Endothelial cell (in vitro differentiated cells): ENCODE data around the gene UGT2A1. TPM values are rescaled to one million over a fixed set of nuclear protein-coding genes. Genes with fewer than 3 reads are reported as not detected.
"Not testable (repeated sequence)": the region's sequence is repeated elsewhere in the genome, so short reads cannot be mapped to it uniquely, and the experiment has no call there.

Experiments
- DNase-seq: peaks from one replicate; pipeline ENCODE4 v3.0.0; 2021; ENCODE audit warnings: low spot score
- H3K27ac Mint-ChIP-seq: one replicate; pipeline ENCODE4 v1.8.0; 2021; ENCODE audit warnings: mixed read lengths, inconsistent platforms; ENCODE audit not compliant: unreplicated experiment
- H3K27me3 Mint-ChIP-seq: one replicate; pipeline ENCODE4 v1.8.0; 2021; ENCODE audit warnings: mild to moderate bottlenecking, moderate library complexity, mixed read lengths, inconsistent platforms; ENCODE audit not compliant: unreplicated experiment
- H3K36me3 Mint-ChIP-seq: one replicate; pipeline ENCODE4 v1.8.0; 2021; ENCODE audit warnings: mild to moderate bottlenecking, low read depth, mixed read lengths, inconsistent platforms; ENCODE audit not compliant: unreplicated experiment
- H3K4me1 Mint-ChIP-seq: one replicate; pipeline ENCODE4 v1.8.0; 2021; ENCODE audit warnings: mild to moderate bottlenecking, mixed read lengths, inconsistent platforms; ENCODE audit not compliant: unreplicated experiment
- H3K4me3 Mint-ChIP-seq: one replicate; pipeline ENCODE4 v1.8.0; 2021; ENCODE audit warnings: mild to moderate bottlenecking, mixed read lengths, inconsistent platforms; ENCODE audit not compliant: unreplicated experiment
- H3K9me3 Mint-ChIP-seq: one replicate; pipeline ENCODE4 v1.8.0; 2021; ENCODE audit warnings: mixed read lengths, inconsistent platforms; ENCODE audit not compliant: unreplicated experiment
- CTCF ChIP-seq: fragments of 200-600 bp; sonication (generic); IDR thresholded peaks from one replicate; pipeline ENCODE4 v1.5.0; 2021; ENCODE audit warnings: antibody characterized with exemption; ENCODE audit not compliant: unreplicated experiment
- total RNA-seq: library from RNA; stranded (reverse); fragmentation: NEBNext Ultra II Directional; extraction: Animal tissue kit (Norgen Biotek cat#: 25700); gene quantifications from one replicate; pipeline ENCODE4 v1.2.1, GENCODE V29; 2021; ENCODE audit not compliant: unreplicated experiment

UGT2A1 gene
- total RNA-seq, 1 donor from 2014 or later = not detected

GRCh38 chr4:69684804-69685203 lies 31.8 kb upstream of the UGT2A1 start:
- no peaks in the 10 kb centered on the region for H3K9me3 Mint-ChIP-seq

GRCh38 chr4:69668680-69669079 lies 15.6 kb upstream of the UGT2A1 start:
- peaks cover 1% of the 10 kb centered on the region for H3K27me3 Mint-ChIP-seq
- H3K36me3 Mint-ChIP-seq = no peaks in the 10 kb centered on the region
- H3K4me3 Mint-ChIP-seq = no peak overlapping the region
- DNase-seq = no peak
- H3K4me1 Mint-ChIP-seq = no peaks in the 10 kb centered on the region
- H3K27ac Mint-ChIP-seq = no peak overlapping the region
- H3K9me3 Mint-ChIP-seq = no peaks in the 10 kb centered on the region
- TF ChIP-seq CTCF = no peak

More at GRCh38 chr4:69684804-69685203, 31.8 kb upstream of the UGT2A1 start:
- H3K27me3 Mint-ChIP-seq = no peaks in the 10 kb centered on the region
- H3K27ac Mint-ChIP-seq = no peak overlapping the region
- H3K36me3 Mint-ChIP-seq = no peaks in the 10 kb centered on the region
- H3K4me3 Mint-ChIP-seq = no peak overlapping the region
- H3K4me1 Mint-ChIP-seq = no peaks in the 10 kb centered on the region
- DNase-seq = no peak
- no peak for TF ChIP-seq CTCF

DNA sequence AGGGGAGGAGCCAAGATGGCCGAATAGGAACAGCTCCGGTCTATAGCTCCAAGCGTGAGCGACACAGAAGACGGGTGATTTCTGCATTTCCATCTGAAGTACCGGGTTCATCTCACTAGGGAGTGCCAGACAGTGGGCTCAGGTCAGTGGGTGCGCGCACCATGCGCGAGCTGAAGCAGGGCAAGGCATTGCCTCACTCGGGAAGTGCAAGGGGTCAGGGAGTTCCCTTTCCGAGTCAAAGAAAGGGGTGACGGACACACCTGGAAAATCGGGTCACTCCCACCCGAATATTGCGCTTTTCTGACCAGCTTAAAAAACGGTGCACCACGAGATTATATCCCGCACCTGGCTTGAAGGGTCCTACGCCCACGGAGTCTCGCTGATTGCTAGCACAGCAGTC lies 11.0 kb upstream of the UGT2A1 start:
- not testable (repeated sequence) for H3K9me3 Mint-ChIP-seq, H3K4me3 Mint-ChIP-seq, DNase-seq, H3K27me3 Mint-ChIP-seq, H3K4me1 Mint-ChIP-seq, H3K27ac Mint-ChIP-seq, H3K36me3 Mint-ChIP-seq

DNA sequence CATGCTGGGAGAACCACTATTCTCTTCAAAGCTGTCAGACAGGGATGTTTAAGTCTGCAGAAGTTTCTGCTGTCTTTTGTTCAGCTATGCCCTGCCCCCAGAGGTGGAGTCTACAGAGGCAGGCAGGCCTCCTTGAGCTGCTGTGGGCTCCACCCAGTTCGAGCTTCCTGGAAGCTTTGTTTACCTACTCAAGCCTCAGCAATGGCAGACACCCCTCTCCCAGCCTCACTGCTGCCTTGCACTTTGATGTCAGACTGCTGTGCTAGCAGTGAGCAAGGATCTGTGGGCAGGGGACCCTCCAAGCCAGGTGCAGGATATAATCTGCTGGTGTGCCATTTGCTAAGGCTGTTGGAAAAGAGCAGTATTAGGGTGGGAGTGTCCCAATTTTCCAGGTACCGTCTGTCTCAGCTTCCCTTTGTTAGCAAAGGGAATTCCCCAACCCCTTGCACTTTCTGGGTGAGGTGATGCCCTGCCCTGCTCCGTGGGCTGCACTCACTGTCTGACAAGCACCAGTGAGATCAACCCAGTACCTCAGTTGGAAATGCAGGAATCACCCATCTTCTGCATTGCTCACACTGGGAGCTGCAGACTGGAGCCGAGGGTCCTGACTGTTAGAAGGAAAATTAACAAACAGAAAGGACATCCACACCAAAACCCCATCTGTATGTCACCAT lies 8.2 kb upstream of the UGT2A1 start:
- not testable (repeated sequence) for H3K9me3 Mint-ChIP-seq, H3K27ac Mint-ChIP-seq, H3K4me1 Mint-ChIP-seq, DNase-seq, H3K27me3 Mint-ChIP-seq, H3K4me3 Mint-ChIP-seq, H3K36me3 Mint-ChIP-seq

DNA sequence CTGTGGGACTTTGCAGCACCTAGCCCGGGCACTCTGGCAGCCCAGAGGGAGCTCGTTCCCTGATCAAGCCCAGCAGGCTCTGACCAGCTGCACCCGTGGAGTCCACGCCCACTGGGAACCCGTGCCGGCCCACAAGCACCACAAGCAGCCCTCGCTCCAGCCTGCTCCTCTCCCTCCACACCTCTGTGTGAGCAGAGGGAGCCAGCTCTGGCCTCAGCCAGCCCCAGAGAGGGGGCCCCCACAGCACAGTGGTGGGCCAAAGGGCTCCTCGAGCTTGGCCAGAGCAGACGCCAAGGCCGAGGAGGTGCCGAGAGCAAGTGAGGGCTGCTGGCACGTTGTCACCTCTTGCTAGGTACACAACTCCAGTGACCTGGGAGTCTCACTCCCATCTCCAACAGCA lies 5.1 kb upstream of the UGT2A1 start:
- H3K27me3 Mint-ChIP-seq = peaks cover 1% of the 10 kb centered on the region
- H3K36me3 Mint-ChIP-seq = no peaks in the 10 kb centered on the region
- no peak for TF ChIP-seq CTCF
- no peak overlapping the region for H3K27ac Mint-ChIP-seq
- H3K4me3 Mint-ChIP-seq = no peak overlapping the region
- no peaks in the 10 kb centered on the region for H3K4me1 Mint-ChIP-seq
- DNase-seq = no peak
- H3K9me3 Mint-ChIP-seq = no peaks in the 10 kb centered on the region

- no peak for TF ChIP-seq CTCF
- Mint-ChIP-seq H3K27me3 (peaks cover 1% of the 10 kb centered on the region), H3K9me3 (no peaks in the 10 kb centered on the region), H3K4me3 (no peak overlapping the region), H3K27ac (no peak overlapping the region), H3K36me3 (no peaks in the 10 kb centered on the region), H3K4me1 (no peaks in the 10 kb centered on the region)
- DNase-seq = no peak
Measured at GRCh38 chr4:69656653-69657158, 3.7 kb upstream of the UGT2A1 start.
